HEK293 (cell line): ENCODE results near the gene CNTN4.

ENCODE experiments used
- CTCF ChIA-PET: fragments of 350-600 bp; formaldehyde crosslinking; extraction: SDS; loops from one replicate; lab custom pipeline; 2021; ENCODE audit warnings: antibody characterized with exemption; lab: Yijun Ruan, JAX
- POLR2A ChIA-PET: fragments of 300-600 bp; formaldehyde crosslinking; extraction: SDS; loops from one replicate; lab custom pipeline; 2020; ENCODE audit warnings: antibody characterized with exemption, inconsistent platforms; lab: Yijun Ruan, JAX
- H3K27ac ChIP-seq: fragments of 200-500 bp; sonication (Bioruptor generic); 2 replicates; pipeline ENCODE4 v1.5.1; 2014; ENCODE audit warnings: low read depth, low read length, control low read depth, inconsistent platforms; ENCODE audit errors: extremely low read depth
- H3K36me3 ChIP-seq, 2 experiments: fragments of 200-500 bp in 1 of 2; sonication (Bioruptor generic) in 1 of 2; 1 replicate in 1 of 2; 2 replicates in 1 of 2; pipeline ENCODE4 v1.5.1; 2014 to 2017; ENCODE audit warnings: inconsistent platforms in 2 of 2, low read length in 2 of 2; ENCODE audit not compliant: control insufficient read depth in 2 of 2, insufficient read depth in 1 of 2
- H3K4me1 ChIP-seq: fragments of 200-500 bp; sonication (Bioruptor generic); 2 replicates; pipeline ENCODE4 v1.5.1; 2014; ENCODE audit warnings: mild to moderate bottlenecking, low read length, inconsistent platforms; ENCODE audit not compliant: control insufficient read depth, insufficient read depth
- H3K4me3 ChIP-seq: 2 replicates; pipeline ENCODE4 v1.5.1; 2011; ENCODE audit warnings: low read depth, mild to moderate bottlenecking, control low read depth, low read length, moderate library complexity
- H3K9me3 ChIP-seq: fragments of 200-500 bp; sonication (Bioruptor generic); 2 replicates; pipeline ENCODE4 v1.5.1; 2014; ENCODE audit warnings: low read depth, low read length, inconsistent platforms; ENCODE audit not compliant: control insufficient read depth, insufficient read depth
- GLI4 ChIP-seq: fragments of 450-650 bp; formaldehyde crosslinking; IDR thresholded peaks from 2 replicates; pipeline ENCODE4 v1.5.1; 2016; ENCODE audit warnings: missing biosample characterization, missing genetic modification characterization
- KLF9 ChIP-seq: fragments of 450-650 bp; formaldehyde crosslinking; IDR thresholded peaks from 2 replicates; pipeline ENCODE4 v1.5.1; 2016; ENCODE audit warnings: missing biosample characterization, missing genetic modification characterization, low read depth
- MEIS1 ChIP-seq: sonication (generic); formaldehyde crosslinking; IDR thresholded peaks from 2 replicates; pipeline ENCODE4 v1.8.1; 2022; ENCODE audit warnings: missing genetic modification reagents, mild to moderate bottlenecking, borderline replicate concordance
- TRIM28 ChIP-seq: IDR thresholded peaks from 2 replicates; pipeline ENCODE4 v1.6.1; 2011; ENCODE audit warnings: low read length, control low read depth, borderline replicate concordance
- WT1 ChIP-seq: fragments of 450-650 bp; formaldehyde crosslinking; IDR thresholded peaks from 2 replicates; pipeline ENCODE4 v1.5.1; 2016; ENCODE audit warnings: missing biosample characterization, missing genetic modification characterization
- YY1 ChIP-seq: fragments of 450-650 bp; formaldehyde crosslinking; IDR thresholded peaks from 2 replicates; pipeline ENCODE4 v1.5.1; 2018; ENCODE audit warnings: missing biosample characterization, missing genetic modification characterization
- ZBTB1 ChIP-seq: fragments of 450-650 bp; formaldehyde crosslinking; IDR thresholded peaks from 2 replicates; pipeline ENCODE4 v1.5.1; 2016; ENCODE audit warnings: missing biosample characterization, missing genetic modification characterization
- ZFHX2 ChIP-seq: fragments of 450-650 bp; formaldehyde crosslinking; conservative IDR thresholded peaks from 2 replicates; pipeline ENCODE4 v1.5.1; 2016; ENCODE audit warnings: missing biosample characterization, missing genetic modification characterization
- ZFP37 ChIP-seq: fragments of 450-650 bp; formaldehyde crosslinking; IDR thresholded peaks from 2 replicates; pipeline ENCODE4 v1.5.1; 2016; ENCODE audit warnings: missing biosample characterization, missing genetic modification characterization
- ZNF146 ChIP-seq: fragments of 450-650 bp; formaldehyde crosslinking; IDR thresholded peaks from 2 replicates; pipeline ENCODE4 v1.5.1; 2016; ENCODE audit warnings: missing biosample characterization, missing genetic modification characterization
- ZNF2 ChIP-seq: fragments of 450-650 bp; formaldehyde crosslinking; IDR thresholded peaks from 2 replicates; pipeline ENCODE4 v1.5.1; 2016; ENCODE audit warnings: missing biosample characterization, missing genetic modification characterization
- ZNF223 ChIP-seq: fragments of 450-650 bp; formaldehyde crosslinking; IDR thresholded peaks from 2 replicates; pipeline ENCODE4 v1.5.1; 2016; ENCODE audit warnings: missing biosample characterization, missing genetic modification characterization
- ZNF24 ChIP-seq: fragments of 450-650 bp; formaldehyde crosslinking; IDR thresholded peaks from 2 replicates; pipeline ENCODE4 v1.5.1; 2016; ENCODE audit warnings: missing biosample characterization, missing genetic modification characterization
- ZNF274 ChIP-seq, 2 experiments: fragments of 200-500 bp in 1 of 2; fragments of 450-650 bp in 1 of 2; sonication (Bioruptor generic) in 1 of 2; formaldehyde crosslinking in 1 of 2; IDR thresholded peaks; 2 replicates each; pipeline versions ENCODE4 v1.5.1 to v1.6.1; 2014 to 2016; ENCODE audit warnings: borderline replicate concordance in 1 of 2, inconsistent platforms in 1 of 2, low read length in 1 of 2, missing biosample characterization in 1 of 2, missing genetic modification characterization in 1 of 2
- ZNF311 ChIP-seq: fragments of 450-650 bp; formaldehyde crosslinking; IDR thresholded peaks from 2 replicates; pipeline ENCODE4 v1.5.1; 2017; ENCODE audit warnings: missing biosample characterization, missing genetic modification characterization, borderline replicate concordance
- ZNF324 ChIP-seq: fragments of 450-650 bp; formaldehyde crosslinking; IDR thresholded peaks from 2 replicates; pipeline ENCODE4 v1.5.1; 2016; ENCODE audit warnings: missing biosample characterization, missing genetic modification characterization
- ZNF426 ChIP-seq: fragments of 450-650 bp; formaldehyde crosslinking; IDR thresholded peaks from 2 replicates; pipeline ENCODE4 v1.5.1; 2017; ENCODE audit warnings: missing biosample characterization, missing genetic modification characterization, mild to moderate bottlenecking, inconsistent platforms, moderate library complexity
- ZNF48 ChIP-seq: fragments of 450-650 bp; formaldehyde crosslinking; IDR thresholded peaks from 2 replicates; pipeline ENCODE4 v1.5.1; 2016; ENCODE audit warnings: missing biosample characterization, missing genetic modification characterization
- ZNF521 ChIP-seq: fragments of 450-650 bp; formaldehyde crosslinking; IDR thresholded peaks from 2 replicates; pipeline ENCODE4 v1.5.1; 2017; ENCODE audit warnings: missing biosample characterization, mild to moderate bottlenecking, missing genetic modification characterization
- ZNF560 ChIP-seq: fragments of 450-650 bp; formaldehyde crosslinking; IDR thresholded peaks from 2 replicates; pipeline ENCODE4 v1.5.1; 2017; ENCODE audit warnings: missing biosample characterization, missing genetic modification characterization, borderline replicate concordance
- ZNF561 ChIP-seq: fragments of 450-650 bp; IDR thresholded peaks from 2 replicates; pipeline ENCODE4 v1.5.1; 2018; ENCODE audit warnings: missing biosample characterization, missing genetic modification characterization, borderline replicate concordance
- ZNF624 ChIP-seq: fragments of 450-650 bp; formaldehyde crosslinking; IDR thresholded peaks from 2 replicates; pipeline ENCODE4 v1.5.1; 2017; ENCODE audit warnings: missing biosample characterization, missing genetic modification characterization
- ZNF670 ChIP-seq: fragments of 450-650 bp; formaldehyde crosslinking; IDR thresholded peaks from 2 replicates; pipeline ENCODE4 v1.5.1; 2016; ENCODE audit warnings: missing biosample characterization, missing genetic modification characterization, low read depth
- ZNF677 ChIP-seq: fragments of 450-650 bp; IDR thresholded peaks from 2 replicates; pipeline ENCODE4 v1.5.0; 2018; ENCODE audit warnings: missing biosample characterization, mild to moderate bottlenecking, missing genetic modification characterization, moderate library complexity
- ZNF776 ChIP-seq: fragments of 450-650 bp; formaldehyde crosslinking; IDR thresholded peaks from 2 replicates; pipeline ENCODE4 v1.5.0; 2017; ENCODE audit warnings: missing biosample characterization, missing genetic modification characterization, borderline replicate concordance
- ZNF785 ChIP-seq: fragments of 450-650 bp; formaldehyde crosslinking; IDR thresholded peaks from 2 replicates; pipeline ENCODE4 v1.5.1; 2016; ENCODE audit warnings: missing biosample characterization, missing genetic modification characterization
- TF ChIP-seq, protein P1 (sequence below): fragments of 450-650 bp; formaldehyde crosslinking; IDR thresholded peaks from 2 replicates; pipeline ENCODE4 v1.5.1; 2016; ENCODE audit warnings: missing biosample characterization, missing genetic modification characterization
- TF ChIP-seq, protein P2 (sequence below): fragments of 450-650 bp; formaldehyde crosslinking; IDR thresholded peaks from 2 replicates; pipeline ENCODE4 v1.5.1; 2016; ENCODE audit warnings: missing biosample characterization, missing genetic modification characterization, low read depth

CNTN4 gene

GRCh38 chr3:2929574-2929973 lies 830.9 kb downstream of the CNTN4 start:
- POLR2A ChIA-PET: no interaction called here
- CTCF ChIA-PET: no interaction called here
- no peaks in the 10 kb centered on the region for H3K9me3 ChIP-seq
- H3K4me1 ChIP-seq: no peaks in the 10 kb centered on the region
- no peak overlapping the region for H3K4me3 ChIP-seq
- H3K36me3 ChIP-seq: no peaks in the 10 kb centered on the region
- no peak for TF ChIP-seq ZNF24 (tag by site-specific recombination)
- TF ChIP-seq ZNF521: no peak
- TF ChIP-seq ZFHX2: no peak
- TF ChIP-seq ZNF2 (tag by site-specific recombination): no peak
- no peak for TF ChIP-seq ZNF146
- no peak for TF ChIP-seq ZNF223 (tag by site-specific recombination)
- TF ChIP-seq YY1 (tag by site-specific recombination): no peak
- TF ChIP-seq ZNF677 (tag by site-specific recombination): no peak
- no peak for TF ChIP-seq ZNF426 (tag by site-specific recombination)
- no peak for TF ChIP-seq ZFP37 (tag by site-specific recombination)
- TF ChIP-seq, protein P1, sequence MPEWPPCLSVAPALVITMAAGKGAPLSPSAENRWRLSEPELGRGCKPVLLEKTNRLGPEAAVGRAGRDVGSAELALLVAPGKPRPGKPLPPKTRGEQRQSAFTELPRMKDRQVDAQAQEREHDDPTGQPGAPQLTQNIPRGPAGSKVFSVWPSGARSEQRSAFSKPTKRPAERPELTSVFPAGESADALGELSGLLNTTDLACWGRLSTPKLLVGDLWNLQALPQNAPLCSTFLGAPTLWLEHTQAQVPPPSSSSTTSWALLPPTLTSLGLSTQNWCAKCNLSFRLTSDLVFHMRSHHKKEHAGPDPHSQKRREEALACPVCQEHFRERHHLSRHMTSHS (tag by site-specific recombination): no peak
- no peak for TF ChIP-seq ZNF311
- TF ChIP-seq ZNF560 (tag by site-specific recombination): no peak
- no peak overlapping the region for H3K27ac ChIP-seq

- H3K4me1 ChIP-seq: no peaks in the 10 kb centered on the region
- H3K36me3 ChIP-seq: no peaks in the 10 kb centered on the region
- TF ChIP-seq, protein P2, sequence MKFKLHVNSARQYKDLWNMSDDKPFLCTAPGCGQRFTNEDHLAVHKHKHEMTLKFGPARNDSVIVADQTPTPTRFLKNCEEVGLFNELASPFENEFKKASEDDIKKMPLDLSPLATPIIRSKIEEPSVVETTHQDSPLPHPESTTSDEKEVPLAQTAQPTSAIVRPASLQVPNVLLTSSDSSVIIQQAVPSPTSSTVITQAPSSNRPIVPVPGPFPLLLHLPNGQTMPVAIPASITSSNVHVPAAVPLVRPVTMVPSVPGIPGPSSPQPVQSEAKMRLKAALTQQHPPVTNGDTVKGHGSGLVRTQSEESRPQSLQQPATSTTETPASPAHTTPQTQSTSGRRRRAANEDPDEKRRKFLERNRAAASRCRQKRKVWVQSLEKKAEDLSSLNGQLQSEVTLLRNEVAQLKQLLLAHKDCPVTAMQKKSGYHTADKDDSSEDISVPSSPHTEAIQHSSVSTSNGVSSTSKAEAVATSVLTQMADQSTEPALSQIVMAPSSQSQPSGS (tag by site-specific recombination): peak; percentile 76
- no peak for TF ChIP-seq TRIM28
- no peak overlapping the region for H3K27ac ChIP-seq
- POLR2A ChIA-PET: no interaction called here
- H3K9me3 ChIP-seq: no peaks in the 10 kb centered on the region
- H3K4me3 ChIP-seq: no peak overlapping the region
- CTCF ChIA-PET: no interaction called here
These were observed 832.6 kb downstream of the CNTN4 start for GRCh38 chr3:2931265-2931664.

GRCh38 chr3:2934541-2934940 lies 835.9 kb downstream of the CNTN4 start:
- H3K27ac ChIP-seq: no peak overlapping the region
- no peaks in the 10 kb centered on the region for H3K9me3 ChIP-seq
- ChIA-PET CTCF (no interaction called here), POLR2A (no interaction called here)
- no peaks in the 10 kb centered on the region for H3K4me1 ChIP-seq
- H3K4me3 ChIP-seq: no peak overlapping the region
- TF ChIP-seq TRIM28 (no peak), ZNF48 (tag by site-specific recombination) (no peak), ZNF785 (tag by site-specific recombination) (no peak), KLF9 (tag by site-specific recombination) (no peak), MEIS1 (CRISPR knock-in tag) (no peak), ZNF561 (tag by site-specific recombination) (no peak), ZNF776 (no peak), ZBTB1 (tag by site-specific recombination) (no peak), GLI4 (no peak), ZNF624 (no peak), ZNF274 (IDR thresholded peaks at IDR 0.05; ENCODE audit: low read length) (no peak), ZNF274 (tag by site-specific recombination; IDR thresholded peaks at IDR 0.05; ENCODE audit: borderline replicate concordance) (no peak), ZNF670 (tag by site-specific recombination) (no peak), WT1 (tag by site-specific recombination) (no peak), ZNF324 (tag by site-specific recombination) (no peak)
- H3K36me3 ChIP-seq: no peaks in the 10 kb centered on the region
